Measurements from ENCODE around the gene EDEM3. TPM values are rescaled to one million over a fixed set of nuclear protein-coding genes. Genes with fewer than 3 reads are reported as not detected.
"Not testable (repeated sequence)": the region's sequence is repeated elsewhere in the genome, so short reads cannot be mapped to it uniquely, and the experiment has no call there.

Gene EDEM3
- total RNA-seq, 1 experiment from 2014 or later, result 14.1 TPM

GRCh38 chr1:184785529-184785928 lies 30.9 kb upstream of the EDEM3 start:
- peaks cover 36% of the 10 kb centered on the region for H3K9me3 Mint-ChIP-seq (ENCODE audit: unreplicated experiment)
- H3K27ac Mint-ChIP-seq (ENCODE audit: unreplicated experiment), result no peak overlapping the region

GRCh38 chr1:184783723-184784122 lies 29.1 kb upstream of the EDEM3 start:
- not testable (repeated sequence) for BruUV-seq (replicated peaks)

More at GRCh38 chr1:184785529-184785928, 30.9 kb upstream of the EDEM3 start:
- H3K27me3 Mint-ChIP-seq (ENCODE audit: insufficient read depth, unreplicated experiment), result peaks cover 4% of the 10 kb centered on the region
- CTCF ChIA-PET, result no interaction called here
- intact Hi-C loops (cut with micrococcal nuclease; ENCODE audit: unreplicated experiment), result no loop called here
- no peak for DNase-seq
- no peak overlapping the region for H3K4me3 ChIP-seq (ENCODE audit: low read depth, low read length)
- no peaks in the 10 kb centered on the region for H3K4me1 ChIP-seq
- POLR2A ChIA-PET, result no interaction called here
- no peaks in the 10 kb centered on the region for H3K4me1 Mint-ChIP-seq (ENCODE audit: low read depth, unreplicated experiment)
- no peaks in the 10 kb centered on the region for H3K36me3 ChIP-seq (ENCODE audit: control insufficient read depth, insufficient read depth, low read length)
- H3K4me3 Mint-ChIP-seq (ENCODE audit: unreplicated experiment), result no peak overlapping the region
- peaks cover 7% of the 10 kb centered on the region; the same call in 1 of the 2 replicates for H3K9me3 ChIP-seq
- no TSS peak for BruUV-seq (replicated peaks)
- no peaks in the 10 kb centered on the region for H3K36me3 Mint-ChIP-seq (ENCODE audit: insufficient read depth, unreplicated experiment)
- no peak for TF ChIP-seq CTCF (IDR thresholded peaks at IDR 0.05; ENCODE audit: insufficient read depth in 1 of 2, low read depth in 1 of 2, low read length in 1 of 2, severe bottlenecking in 1 of 2, unreplicated experiment in 1 of 2)
- no peaks in the 10 kb centered on the region for H3K27me3 ChIP-seq (replicated peaks; ENCODE audit: control insufficient read depth, insufficient read depth, low read length)

GRCh38 chr1:184781941-184782340 lies 27.3 kb upstream of the EDEM3 start:
- Mint-ChIP-seq H3K4me1 (ENCODE audit: low read depth, unreplicated experiment) (no peaks in the 10 kb centered on the region), H3K9me3 (ENCODE audit: unreplicated experiment) (peaks cover 36% of the 10 kb centered on the region), H3K36me3 (ENCODE audit: insufficient read depth, unreplicated experiment) (no peaks in the 10 kb centered on the region), H3K4me3 (ENCODE audit: unreplicated experiment) (no peak overlapping the region), H3K27me3 (ENCODE audit: insufficient read depth, unreplicated experiment) (peaks cover 4% of the 10 kb centered on the region), H3K27ac (ENCODE audit: unreplicated experiment) (no peak overlapping the region)
- ChIA-PET POLR2A (no interaction called here), CTCF (no interaction called here)
- DNase-seq, result no peak
- no TSS peak for BruUV-seq (replicated peaks)
- no peaks in the 10 kb centered on the region for H3K4me1 ChIP-seq
- no peaks in the 10 kb centered on the region for H3K27me3 ChIP-seq (replicated peaks; ENCODE audit: control insufficient read depth, insufficient read depth, low read length)
- H3K36me3 ChIP-seq (ENCODE audit: control insufficient read depth, insufficient read depth, low read length), result no peaks in the 10 kb centered on the region
- peaks cover 7% of the 10 kb centered on the region; the same call in 1 of the 2 replicates for H3K9me3 ChIP-seq
- no peak overlapping the region for H3K4me3 ChIP-seq (ENCODE audit: low read depth, low read length)
- intact Hi-C loops (cut with micrococcal nuclease; ENCODE audit: unreplicated experiment), result no loop called here
- TF ChIP-seq CTCF (IDR thresholded peaks at IDR 0.05; ENCODE audit: insufficient read depth in 1 of 2, low read depth in 1 of 2, low read length in 1 of 2, severe bottlenecking in 1 of 2, unreplicated experiment in 1 of 2), result no peak

More at GRCh38 chr1:184783723-184784122, 29.1 kb upstream of the EDEM3 start:
- H3K4me1 Mint-ChIP-seq (ENCODE audit: low read depth, unreplicated experiment); H3K36me3 Mint-ChIP-seq (ENCODE audit: insufficient read depth, unreplicated experiment); POLR2A ChIA-PET; H3K4me1 ChIP-seq; H3K36me3 ChIP-seq (ENCODE audit: control insufficient read depth, insufficient read depth, low read length); H3K4me3 ChIP-seq (ENCODE audit: low read depth, low read length); DNase-seq; CTCF ChIA-PET; H3K27ac Mint-ChIP-seq (ENCODE audit: unreplicated experiment); H3K9me3 ChIP-seq; intact Hi-C loops (cut with micrococcal nuclease; ENCODE audit: unreplicated experiment); H3K27me3 ChIP-seq (replicated peaks; ENCODE audit: control insufficient read depth, insufficient read depth, low read length); H3K27me3 Mint-ChIP-seq (ENCODE audit: insufficient read depth, unreplicated experiment); H3K4me3 Mint-ChIP-seq (ENCODE audit: unreplicated experiment): not testable (repeated sequence)
- peaks cover 36% of the 10 kb centered on the region for H3K9me3 Mint-ChIP-seq (ENCODE audit: unreplicated experiment)

GRCh38 chr1:184775885-184776284 lies 21.2 kb upstream of the EDEM3 start:
- Mint-ChIP-seq H3K27me3 (ENCODE audit: insufficient read depth, unreplicated experiment) (no peaks in the 10 kb centered on the region), H3K9me3 (ENCODE audit: unreplicated experiment) (no peaks in the 10 kb centered on the region), H3K36me3 (ENCODE audit: insufficient read depth, unreplicated experiment) (no peaks in the 10 kb centered on the region), H3K4me3 (ENCODE audit: unreplicated experiment) (no peak overlapping the region), H3K4me1 (ENCODE audit: low read depth, unreplicated experiment) (peaks cover 7% of the 10 kb centered on the region), H3K27ac (ENCODE audit: unreplicated experiment) (no peak overlapping the region)
- H3K36me3 ChIP-seq (ENCODE audit: control insufficient read depth, insufficient read depth, low read length), result no peaks in the 10 kb centered on the region
- H3K4me3 ChIP-seq (ENCODE audit: low read depth, low read length), result no peak overlapping the region
- no TSS peak for BruUV-seq (replicated peaks)
- ChIA-PET CTCF (no interaction called here), POLR2A (no interaction called here)
- no peak for TF ChIP-seq CTCF (IDR thresholded peaks at IDR 0.05; ENCODE audit: insufficient read depth in 1 of 2, low read depth in 1 of 2, low read length in 1 of 2, severe bottlenecking in 1 of 2, unreplicated experiment in 1 of 2)
- intact Hi-C loops (cut with micrococcal nuclease; ENCODE audit: unreplicated experiment), result no loop called here
- no peaks in the 10 kb centered on the region for H3K9me3 ChIP-seq
- no peaks in the 10 kb centered on the region for H3K4me1 ChIP-seq
- DNase-seq, result no peak
- no peaks in the 10 kb centered on the region for H3K27me3 ChIP-seq (replicated peaks; ENCODE audit: control insufficient read depth, insufficient read depth, low read length)

Data from Caco-2 (cell line).